GM18951 (cell line): ENCODE data around the gene TMPRSS11B.
"Not testable (repeated sequence)": the region's sequence is repeated elsewhere in the genome, so short reads cannot be mapped to it uniquely, and the experiment has no call there.

Source experiments
- POLR2A ChIP-seq: IDR thresholded peaks from 4 replicates; pipeline ENCODE4 v1.6.1; 2011; ENCODE audit warnings: mild to moderate bottlenecking; ENCODE audit not compliant: insufficient read length, insufficient read depth; ENCODE audit errors: extremely low read depth
- in situ Hi-C: fragments of 300-500 bp; cut with MboI; formaldehyde crosslinking; loops from one replicate; pipeline ENCODE4 v1.12.0; 2022; ENCODE audit warnings: low sequenced_read_pairs, mixed read lengths, inconsistent platforms; ENCODE audit not compliant: unreplicated experiment

The TMPRSS11B gene, protein sequence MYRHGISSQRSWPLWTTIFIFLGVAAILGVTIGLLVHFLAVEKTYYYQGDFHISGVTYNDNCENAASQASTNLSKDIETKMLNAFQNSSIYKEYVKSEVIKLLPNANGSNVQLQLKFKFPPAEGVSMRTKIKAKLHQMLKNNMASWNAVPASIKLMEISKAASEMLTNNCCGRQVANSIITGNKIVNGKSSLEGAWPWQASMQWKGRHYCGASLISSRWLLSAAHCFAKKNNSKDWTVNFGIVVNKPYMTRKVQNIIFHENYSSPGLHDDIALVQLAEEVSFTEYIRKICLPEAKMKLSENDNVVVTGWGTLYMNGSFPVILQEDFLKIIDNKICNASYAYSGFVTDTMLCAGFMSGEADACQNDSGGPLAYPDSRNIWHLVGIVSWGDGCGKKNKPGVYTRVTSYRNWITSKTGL

DNA sequence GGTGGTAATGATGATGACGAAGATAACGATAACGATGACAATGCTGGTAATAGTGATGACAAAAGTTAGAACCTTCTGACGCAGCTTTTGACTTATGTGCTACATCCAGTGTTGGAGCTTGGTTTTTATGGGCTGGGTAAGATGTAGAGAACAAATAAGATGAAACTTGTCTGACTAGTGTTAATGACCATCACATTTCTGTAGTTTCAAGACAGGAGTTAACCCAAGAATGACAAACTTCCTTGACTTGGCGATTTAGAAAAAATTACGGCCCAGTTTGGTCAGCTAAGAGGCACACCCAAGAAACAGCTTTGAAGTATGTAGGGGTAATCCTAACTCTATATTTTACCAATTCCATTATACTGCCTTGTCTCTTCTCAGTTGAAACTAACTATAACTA, at the start of gene TMPRSS11B:
TMPRSS11B (minus strand) TSS at position 101 of the 400 bp plus-strand sequence. CDS start 136 bp downstream, outside the sequence.
- in situ Hi-C loops = no loop called here
- TF ChIP-seq POLR2A = no peak

DNA sequence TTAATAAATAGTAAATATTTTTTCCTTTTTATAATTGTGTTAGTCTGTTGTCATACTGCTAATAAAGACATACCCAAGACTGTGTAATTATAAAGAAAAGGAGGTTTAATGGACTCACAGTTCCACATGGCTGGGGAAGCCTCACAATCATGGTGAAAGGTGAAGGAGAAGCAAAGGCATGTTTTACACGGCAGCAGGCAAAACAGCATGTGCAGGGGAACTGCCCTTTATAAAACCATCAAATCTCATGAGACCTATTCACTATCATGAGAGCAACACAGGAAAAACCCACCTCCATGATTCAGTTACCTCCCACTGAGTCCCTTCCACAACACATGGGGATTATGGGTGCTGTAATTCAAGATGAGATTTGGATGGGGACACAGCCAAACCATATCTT, 45.8 kb upstream of the TMPRSS11B start:
- in situ Hi-C loops = no loop called here
- no peak for TF ChIP-seq POLR2A

DNA sequence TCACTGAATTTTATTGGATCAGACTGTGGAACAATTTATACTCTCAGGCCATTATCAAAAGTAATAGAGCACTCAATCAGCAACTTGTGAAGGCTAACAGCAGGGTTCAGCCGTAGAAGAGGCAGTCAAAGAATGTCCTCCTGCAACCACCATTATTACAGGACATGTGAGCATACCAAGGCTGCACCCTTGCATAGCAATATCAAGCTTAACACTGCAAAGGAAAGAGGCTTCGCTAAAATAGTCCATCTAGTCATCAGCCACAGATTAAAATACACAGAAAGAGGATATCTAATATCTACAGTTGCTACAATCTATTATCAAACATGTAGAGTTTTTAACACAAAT, 42.9 kb upstream of the TMPRSS11B start:
- in situ Hi-C loops = no loop called here
- no peak for TF ChIP-seq POLR2A

DNA sequence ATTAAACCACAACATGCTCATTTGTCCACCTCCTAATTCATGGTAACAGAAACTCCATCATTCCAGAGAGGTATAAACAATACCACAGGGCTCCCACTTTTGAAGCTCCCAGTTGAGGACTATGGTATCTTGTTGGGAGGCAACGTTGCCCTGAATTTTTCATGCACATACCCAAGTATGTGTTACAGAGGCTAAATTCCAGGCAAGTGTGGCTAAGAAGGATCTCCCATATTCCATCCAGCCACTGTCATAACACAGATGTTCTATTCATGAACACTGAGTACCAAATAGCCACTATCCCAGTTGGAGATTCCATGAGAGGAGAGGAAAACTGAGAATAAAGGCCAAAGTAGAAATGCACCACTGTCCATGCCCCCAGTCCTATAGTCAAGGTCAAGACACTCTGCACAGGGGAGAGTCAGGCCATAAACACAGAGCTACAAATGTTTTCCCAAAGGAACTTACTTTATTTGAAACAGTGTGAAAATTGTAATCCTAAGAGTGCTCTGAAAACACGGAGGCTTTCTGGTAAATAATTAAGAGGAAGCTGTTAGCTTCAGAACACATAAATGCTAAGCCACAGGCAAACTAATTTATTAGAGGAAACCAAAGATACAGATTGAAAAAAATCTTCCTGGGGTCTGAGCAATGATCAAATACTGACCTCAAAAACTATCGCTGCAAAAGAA, 42.4 kb upstream of the TMPRSS11B start:
- no peak for TF ChIP-seq POLR2A
- in situ Hi-C loops = no loop called here

DNA sequence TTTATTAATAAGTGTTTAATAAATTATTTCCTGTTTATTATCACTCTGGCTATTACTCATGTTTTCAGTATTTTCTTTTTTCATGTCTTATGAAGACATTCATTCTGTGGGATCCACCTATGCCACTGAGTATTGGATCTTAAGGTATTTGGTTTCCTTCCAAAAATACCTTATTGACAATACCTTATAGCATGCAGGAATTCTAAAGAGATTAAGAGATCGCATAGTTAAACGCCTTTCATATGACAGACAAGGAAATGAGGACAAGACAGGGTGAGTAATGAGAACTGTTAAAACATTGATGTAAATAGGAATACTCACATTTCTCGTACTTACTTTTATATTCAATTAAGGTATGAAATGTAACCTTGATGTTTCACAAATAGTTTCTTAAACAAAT, 38.2 kb upstream of the TMPRSS11B start:
- in situ Hi-C loops = no loop called here
- no peak for TF ChIP-seq POLR2A

DNA sequence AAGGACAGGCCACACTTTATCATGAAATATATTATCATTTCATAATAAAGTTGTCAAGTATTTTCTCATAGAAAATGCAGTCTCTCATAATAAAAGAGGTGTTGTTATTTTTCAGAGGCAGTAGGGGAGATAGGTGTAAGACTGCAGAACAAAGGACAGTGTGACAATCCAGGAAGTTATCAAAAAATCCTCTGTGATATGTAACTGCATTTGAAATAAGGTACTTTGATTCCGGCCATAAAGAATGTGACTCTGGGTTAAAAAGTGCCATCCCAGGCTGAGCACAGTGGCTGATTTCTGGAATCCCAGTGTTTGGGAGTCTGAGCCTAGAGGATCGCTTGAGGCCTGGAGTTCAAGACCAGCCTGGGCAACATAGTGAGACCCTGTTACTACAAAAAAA, 37.6 kb upstream of the TMPRSS11B start:
- no peak for TF ChIP-seq POLR2A
- in situ Hi-C loops = no loop called here

DNA sequence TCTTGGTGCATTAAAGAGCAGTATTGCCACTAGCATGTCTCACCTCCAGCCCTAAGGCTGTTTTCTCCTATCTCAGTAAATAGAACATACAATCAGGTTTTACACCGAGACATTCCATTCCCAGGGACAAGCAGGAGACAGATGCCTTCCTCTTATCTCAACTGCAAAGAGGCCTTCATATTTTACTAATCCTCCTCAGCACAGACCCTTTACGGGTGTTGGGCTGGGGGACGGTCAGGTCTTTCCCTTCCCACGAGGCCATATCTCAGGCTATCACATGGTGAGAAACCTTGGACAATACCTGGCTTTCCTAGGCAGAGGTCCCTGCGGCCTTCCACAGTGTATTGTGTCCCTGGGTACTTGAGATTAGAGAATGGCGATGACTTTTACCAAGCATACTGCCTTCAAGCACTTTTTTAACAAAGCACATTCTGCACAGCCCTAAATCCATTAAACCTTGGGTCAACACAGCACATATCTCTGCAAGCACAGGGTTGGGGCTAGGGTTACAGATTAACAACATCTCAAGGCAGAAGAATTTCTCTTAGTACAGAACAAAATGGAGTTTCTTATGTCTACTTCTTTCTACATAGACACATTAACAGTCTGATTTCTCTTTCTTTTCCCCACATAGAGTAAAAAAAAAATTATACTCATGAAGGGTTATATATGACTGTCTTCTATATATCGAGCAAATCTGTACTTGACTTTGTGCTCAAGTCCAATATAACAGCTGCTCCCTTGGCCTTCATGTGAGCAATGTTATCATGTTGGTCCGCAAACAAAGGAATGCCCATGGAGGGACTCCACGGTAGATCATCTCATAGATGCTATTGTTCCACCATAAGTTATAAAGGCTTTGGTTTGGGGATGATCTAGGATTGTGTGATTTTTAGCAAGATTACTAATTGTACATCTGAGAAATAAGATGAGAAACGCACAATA, 36.6 kb upstream of the TMPRSS11B start:
- in situ Hi-C loops = not testable (repeated sequence)

DNA sequence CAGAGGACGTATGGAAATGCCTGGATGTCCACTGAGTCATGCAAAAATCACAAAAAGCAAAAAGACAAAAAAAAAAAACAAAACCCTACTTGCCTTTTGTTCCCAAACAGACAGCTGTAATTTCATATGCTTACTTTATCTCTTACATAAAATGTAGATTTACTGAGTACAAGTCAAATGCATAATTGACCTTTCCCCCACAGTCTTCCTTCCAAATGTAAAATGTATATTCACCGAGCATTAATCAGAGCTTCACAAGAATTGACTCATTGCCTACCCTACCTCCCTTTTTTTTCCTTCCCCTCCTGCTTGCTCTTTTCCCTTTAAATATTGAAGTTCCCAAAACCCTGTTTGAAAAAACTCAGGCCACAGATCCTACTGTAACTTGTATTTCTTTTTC, 32.5 kb upstream of the TMPRSS11B start:
- in situ Hi-C loops = no loop called here
- TF ChIP-seq POLR2A = no peak

DNA sequence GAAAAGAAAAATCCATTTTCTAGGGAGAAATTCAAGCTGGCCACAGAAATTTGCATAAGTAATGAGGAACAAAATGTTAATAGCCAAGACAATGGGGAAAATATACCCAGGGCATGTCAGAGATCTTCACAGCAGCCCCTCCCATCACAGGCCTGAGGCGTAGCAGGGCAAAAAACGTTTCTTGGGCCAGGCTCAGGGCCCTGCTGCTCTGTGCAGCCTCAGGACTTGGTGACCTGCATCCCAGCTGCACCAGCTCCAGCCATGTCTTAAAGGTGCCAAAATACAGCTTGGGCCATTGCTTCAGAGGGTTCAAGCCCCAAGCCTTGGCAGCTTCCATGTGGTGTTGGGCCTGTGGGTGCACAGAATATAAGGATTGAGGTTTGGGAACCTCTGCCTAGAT, 32.1 kb upstream of the TMPRSS11B start:
- TF ChIP-seq POLR2A = no peak
- in situ Hi-C loops = no loop called here

DNA sequence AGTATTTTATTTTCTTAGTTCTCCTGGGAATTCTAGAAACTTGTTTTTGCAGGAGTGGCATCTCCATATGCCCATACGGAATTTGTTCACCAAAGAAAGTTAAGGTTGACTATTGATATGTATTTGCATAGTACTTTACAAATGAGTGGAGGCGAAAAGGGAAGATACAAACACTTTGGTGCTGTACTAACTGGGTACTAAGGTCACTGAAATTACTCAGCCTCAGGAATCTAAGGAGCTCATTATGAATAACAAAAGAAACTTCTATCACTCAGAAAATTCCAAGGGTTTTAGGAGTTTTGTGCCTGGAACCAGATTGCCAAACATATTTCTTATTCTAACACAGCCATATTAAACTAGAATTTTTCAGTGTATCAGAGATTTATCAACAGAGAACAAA, 27.4 kb upstream of the TMPRSS11B start:
- in situ Hi-C loops = no loop called here
- no peak for TF ChIP-seq POLR2A

DNA sequence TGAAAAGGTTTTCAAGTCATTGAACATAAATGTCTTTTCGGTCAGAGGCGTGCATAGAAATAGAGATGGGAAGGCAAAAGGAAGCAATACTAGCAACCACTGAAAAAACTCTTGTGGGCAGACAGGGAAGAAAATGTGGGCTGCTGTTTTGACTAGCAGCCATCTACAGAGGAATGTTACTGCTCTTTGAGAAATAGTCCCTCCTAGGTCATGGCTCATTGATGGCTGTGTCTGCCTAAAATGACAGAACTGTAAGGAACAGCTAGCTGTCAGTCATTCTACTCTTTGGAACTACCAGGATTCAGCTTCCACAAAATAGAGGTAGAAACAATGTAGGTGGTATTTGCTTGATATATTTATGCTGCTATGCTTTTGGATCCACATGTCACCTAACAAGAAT, 26.9 kb upstream of the TMPRSS11B start:
- TF ChIP-seq POLR2A = no peak
- in situ Hi-C loops = no loop called here

DNA sequence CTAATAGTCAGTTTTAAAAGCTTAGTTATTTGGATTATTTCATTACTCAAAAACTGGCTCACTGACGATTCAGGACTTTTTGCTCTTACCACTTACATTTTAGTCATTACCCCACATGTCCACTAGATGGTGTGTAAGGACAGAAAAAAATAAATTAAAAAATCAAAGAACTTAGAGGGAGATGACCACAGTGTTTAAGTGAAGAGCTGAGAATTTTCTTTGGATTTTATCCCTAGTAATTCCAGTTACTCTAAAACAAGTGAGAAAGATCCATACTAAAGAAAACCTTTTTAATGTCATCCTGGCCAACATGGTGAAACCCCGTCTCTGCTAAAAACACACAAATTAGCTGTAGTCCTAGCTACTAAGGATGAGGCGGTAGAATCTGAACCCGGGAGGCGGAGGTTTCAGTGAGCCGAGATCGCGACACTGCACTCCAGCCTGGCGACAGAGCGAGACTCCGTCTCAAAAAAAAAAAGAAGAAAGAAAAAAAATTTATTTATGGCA, 26.4 kb upstream of the TMPRSS11B start:
- in situ Hi-C loops = no loop called here
- TF ChIP-seq POLR2A = no peak

DNA sequence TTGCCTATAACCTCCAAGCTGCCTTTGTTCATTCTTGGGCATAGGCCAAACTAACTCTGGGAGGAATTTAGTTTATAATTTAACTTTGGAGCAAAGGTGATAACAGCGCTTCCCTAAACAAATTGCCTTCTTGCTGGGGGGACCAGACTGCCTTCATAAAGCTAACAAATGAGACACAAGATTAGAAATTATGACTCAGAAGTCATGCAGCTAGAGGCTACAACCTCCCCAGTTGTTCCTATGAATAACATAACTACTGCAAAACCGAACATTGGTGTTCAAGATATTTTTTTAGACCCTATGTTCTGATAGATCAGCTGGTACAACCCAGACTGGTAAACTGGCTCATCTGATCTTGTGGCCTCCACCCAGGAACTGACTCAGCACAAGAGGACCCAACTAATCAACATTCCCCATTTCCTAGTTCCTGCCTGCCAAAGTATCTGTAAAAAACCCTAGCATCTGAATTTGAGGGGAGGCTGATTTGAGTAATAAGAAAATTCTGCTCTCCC, 22.0 kb upstream of the TMPRSS11B start:
- in situ Hi-C loops = no loop called here

More for the DNA sequence above, 22.0 kb upstream of the TMPRSS11B start:
- no peak for TF ChIP-seq POLR2A
